DOHH2 (cell line): ENCODE results near the gene TRIM47.

ENCODE experiments used
- EZH2phosphoT487 ChIP-seq: fragments of 200-600 bp; sonication (generic); IDR thresholded peaks from 2 replicates; pipeline ENCODE4 v1.6.1; 2017; ENCODE audit warnings: borderline replicate concordance, mild to moderate bottlenecking, antibody characterized with exemption, low read length, moderate library complexity, mixed read lengths
- TF ChIP-seq, protein P1 (sequence below): fragments of 200-600 bp; sonication (generic); IDR thresholded peaks from one replicate; pipeline ENCODE4 v1.5.1; 2014; ENCODE audit warnings: antibody characterized with exemption, mild to moderate bottlenecking, low read depth, low read length; ENCODE audit not compliant: poor library complexity, severe bottlenecking

DNA sequence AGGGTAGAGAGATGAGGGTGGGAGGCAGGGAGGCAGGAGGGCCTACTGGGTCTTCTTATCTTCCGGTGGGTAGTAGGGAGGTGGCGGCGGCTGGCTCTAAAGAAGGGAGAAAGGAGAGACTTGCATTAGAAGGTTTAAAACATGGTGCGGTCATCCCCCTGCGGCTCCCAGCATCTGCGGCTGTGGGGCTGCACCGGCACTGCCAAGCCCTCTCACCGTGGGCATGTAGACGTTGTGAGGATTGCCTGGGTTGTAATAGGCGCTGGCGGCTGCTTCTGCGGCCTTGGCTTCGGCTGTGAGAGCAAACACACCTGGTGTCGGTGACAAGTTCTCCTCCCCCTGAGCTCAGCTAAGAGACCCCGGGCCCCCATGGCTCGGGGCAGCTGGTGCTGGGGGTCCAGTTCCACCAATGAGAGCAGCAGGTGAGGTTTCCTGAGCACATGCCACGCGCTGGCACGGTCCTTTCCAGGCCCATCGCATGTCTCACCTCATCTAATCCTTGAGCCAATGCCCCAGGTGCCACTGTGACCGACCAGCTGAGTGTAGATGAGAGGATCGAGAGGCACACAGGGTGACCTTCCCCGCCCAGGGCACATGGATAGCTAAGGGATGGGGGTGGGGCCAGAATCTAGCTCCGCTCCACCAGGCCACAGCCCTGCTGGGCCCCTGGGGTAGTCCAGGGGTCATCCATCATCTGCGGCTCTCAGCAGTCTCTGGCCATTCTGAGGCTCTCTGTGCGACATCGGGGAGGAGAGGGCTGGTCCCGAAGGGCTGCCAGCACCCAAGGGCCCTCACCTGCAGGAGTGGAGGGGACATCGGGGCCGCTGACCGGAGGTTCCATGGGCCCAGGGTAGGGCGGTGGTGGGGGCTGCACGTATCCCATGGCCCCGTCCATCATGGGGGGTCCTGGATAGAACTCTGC is 31.4 kb downstream of the TRIM47 start:
- TF ChIP-seq, protein P1, sequence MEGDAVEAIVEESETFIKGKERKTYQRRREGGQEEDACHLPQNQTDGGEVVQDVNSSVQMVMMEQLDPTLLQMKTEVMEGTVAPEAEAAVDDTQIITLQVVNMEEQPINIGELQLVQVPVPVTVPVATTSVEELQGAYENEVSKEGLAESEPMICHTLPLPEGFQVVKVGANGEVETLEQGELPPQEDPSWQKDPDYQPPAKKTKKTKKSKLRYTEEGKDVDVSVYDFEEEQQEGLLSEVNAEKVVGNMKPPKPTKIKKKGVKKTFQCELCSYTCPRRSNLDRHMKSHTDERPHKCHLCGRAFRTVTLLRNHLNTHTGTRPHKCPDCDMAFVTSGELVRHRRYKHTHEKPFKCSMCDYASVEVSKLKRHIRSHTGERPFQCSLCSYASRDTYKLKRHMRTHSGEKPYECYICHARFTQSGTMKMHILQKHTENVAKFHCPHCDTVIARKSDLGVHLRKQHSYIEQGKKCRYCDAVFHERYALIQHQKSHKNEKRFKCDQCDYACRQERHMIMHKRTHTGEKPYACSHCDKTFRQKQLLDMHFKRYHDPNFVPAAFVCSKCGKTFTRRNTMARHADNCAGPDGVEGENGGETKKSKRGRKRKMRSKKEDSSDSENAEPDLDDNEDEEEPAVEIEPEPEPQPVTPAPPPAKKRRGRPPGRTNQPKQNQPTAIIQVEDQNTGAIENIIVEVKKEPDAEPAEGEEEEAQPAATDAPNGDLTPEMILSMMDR: no peak
- TF ChIP-seq EZH2phosphoT487: no peak
